Measurements from ENCODE around the gene NPPB.

Gene NPPB

GRCh38 chr1:11872545-11872944, 13.8 kb upstream of the NPPB start:
- no peaks in the 10 kb centered on the region for H3K79me2 ChIP-seq (ENCODE audit: insufficient read depth, low read depth)
- H3K4me2 ChIP-seq: no peak overlapping the region
- H2AFZ ChIP-seq (ENCODE audit: low read depth): no peak overlapping the region
- no peak for TF ChIP-seq CTCF (conservative IDR thresholded peaks at IDR 0.05; ENCODE audit: low read depth, low read length)
- no peaks in the 10 kb centered on the region for H3K4me1 ChIP-seq (ENCODE audit: low read depth, poor library complexity, severe bottlenecking)
- peaks cover 93% of the 10 kb centered on the region for H3K27me3 ChIP-seq (ENCODE audit: insufficient read depth, low read depth)
- H3K4me3 ChIP-seq (IDR thresholded peaks at IDR 0.05; ENCODE audit: insufficient read depth, low read depth, low read length): no peak overlapping the region
- no peaks in the 10 kb centered on the region for H4K20me1 ChIP-seq (ENCODE audit: insufficient read depth)
- H3K27ac ChIP-seq: no peak overlapping the region
- no peak overlapping the region for H3K9ac ChIP-seq
- no peaks in the 10 kb centered on the region for H3K36me3 ChIP-seq (ENCODE audit: insufficient read depth)

DNA sequence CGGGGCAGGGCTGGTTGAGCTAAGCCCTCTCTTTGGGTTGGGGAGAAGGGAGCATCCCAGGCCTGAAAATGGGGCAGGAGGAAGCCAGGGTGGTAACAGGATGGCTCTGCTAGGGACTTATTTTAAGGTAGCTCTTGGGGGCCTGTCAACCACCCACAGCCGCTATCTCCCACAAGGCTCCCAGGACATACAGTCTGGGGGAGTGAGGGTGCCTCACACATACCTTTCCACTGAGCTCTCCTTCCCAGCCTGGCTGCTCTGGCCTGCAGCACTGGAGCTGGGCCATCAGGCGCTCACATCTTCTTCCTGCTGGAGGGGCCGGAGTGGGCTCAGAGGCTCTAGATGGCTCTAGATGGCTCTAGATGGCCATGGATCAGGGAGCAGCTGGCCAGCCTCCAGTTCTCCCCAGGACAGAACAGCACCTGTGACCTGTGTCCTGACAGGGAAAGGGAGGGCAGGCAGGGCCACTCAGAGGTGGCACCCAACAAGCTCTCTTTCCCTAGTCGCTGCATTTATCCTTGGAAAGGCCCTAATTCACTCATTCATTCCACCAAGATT, 11.0 kb upstream of the NPPB start:
- Histone ChIP-seq H3K4me1 (ENCODE audit: low read depth, poor library complexity, severe bottlenecking) (no peaks in the 10 kb centered on the region), H3K27me3 (ENCODE audit: insufficient read depth, low read depth) (peaks cover 88% of the 10 kb centered on the region), H3K4me2 (no peak overlapping the region), H3K36me3 (ENCODE audit: insufficient read depth) (no peaks in the 10 kb centered on the region), H3K27ac (no peak overlapping the region), H3K79me2 (ENCODE audit: insufficient read depth, low read depth) (no peaks in the 10 kb centered on the region), H3K9ac (no peak overlapping the region), H4K20me1 (ENCODE audit: insufficient read depth) (no peaks in the 10 kb centered on the region), H2AFZ (ENCODE audit: low read depth) (no peak overlapping the region), H3K4me3 (IDR thresholded peaks at IDR 0.05; ENCODE audit: insufficient read depth, low read depth, low read length) (no peak overlapping the region)
- TF ChIP-seq CTCF (conservative IDR thresholded peaks at IDR 0.05; ENCODE audit: low read depth, low read length): no peak

- Histone ChIP-seq H3K9ac (no peak overlapping the region), H3K79me2 (ENCODE audit: insufficient read depth, low read depth) (no peaks in the 10 kb centered on the region), H3K36me3 (ENCODE audit: insufficient read depth) (no peaks in the 10 kb centered on the region), H2AFZ (ENCODE audit: low read depth) (no peak overlapping the region), H3K4me3 (IDR thresholded peaks at IDR 0.05; ENCODE audit: insufficient read depth, low read depth, low read length) (no peak overlapping the region), H3K27me3 (ENCODE audit: insufficient read depth, low read depth) (peaks cover 89% of the 10 kb centered on the region), H3K4me1 (ENCODE audit: low read depth, poor library complexity, severe bottlenecking) (no peaks in the 10 kb centered on the region), H4K20me1 (ENCODE audit: insufficient read depth) (no peaks in the 10 kb centered on the region), H3K4me2 (no peak overlapping the region), H3K27ac (no peak overlapping the region)
- TF ChIP-seq CTCF (conservative IDR thresholded peaks at IDR 0.05; ENCODE audit: low read depth, low read length): no peak
These were observed 10.4 kb upstream of the NPPB start for GRCh38 chr1:11869104-11869503.

DNA sequence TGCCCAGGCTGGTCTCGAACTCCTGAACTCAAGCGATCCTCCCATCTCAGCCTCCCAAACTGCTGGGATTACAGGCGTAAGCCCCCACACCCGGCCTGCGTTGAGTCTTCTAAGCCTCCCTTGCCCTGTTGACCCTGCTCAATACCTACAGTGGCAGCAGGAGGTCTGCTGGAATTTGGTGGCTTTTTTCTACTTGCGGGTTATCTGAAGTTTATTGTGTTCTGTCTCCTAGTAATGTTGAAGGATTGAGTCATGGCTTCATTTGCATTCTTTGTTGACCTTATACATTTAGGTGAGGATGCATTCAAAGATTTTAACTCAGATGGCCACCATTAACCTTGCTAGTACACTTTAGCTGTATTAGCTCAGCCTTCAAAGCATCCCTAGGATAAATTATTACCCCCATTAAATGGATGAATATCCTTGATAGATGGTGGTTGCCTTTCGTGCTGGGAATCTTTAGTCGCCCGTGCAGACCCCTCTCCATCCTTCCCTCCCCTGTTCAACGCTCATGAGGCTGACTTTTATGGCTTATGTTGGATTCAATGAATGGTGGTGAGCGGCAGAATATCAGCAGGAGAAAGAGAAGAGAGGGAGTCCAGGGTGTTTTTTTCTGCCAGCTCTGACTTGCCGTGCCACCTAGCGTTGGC, 9.7 kb upstream of the NPPB start:
- Histone ChIP-seq H3K9ac (no peak overlapping the region), H4K20me1 (ENCODE audit: insufficient read depth) (no peaks in the 10 kb centered on the region), H3K4me2 (no peak overlapping the region), H3K36me3 (ENCODE audit: insufficient read depth) (no peaks in the 10 kb centered on the region), H3K4me3 (IDR thresholded peaks at IDR 0.05; ENCODE audit: insufficient read depth, low read depth, low read length) (no peak overlapping the region), H3K79me2 (ENCODE audit: insufficient read depth, low read depth) (no peaks in the 10 kb centered on the region), H3K27ac (no peak overlapping the region), H2AFZ (ENCODE audit: low read depth) (no peak overlapping the region), H3K27me3 (ENCODE audit: insufficient read depth, low read depth) (peaks cover 89% of the 10 kb centered on the region), H3K4me1 (ENCODE audit: low read depth, poor library complexity, severe bottlenecking) (no peaks in the 10 kb centered on the region)
- TF ChIP-seq CTCF (conservative IDR thresholded peaks at IDR 0.05; ENCODE audit: low read depth, low read length): no peak

All from KMS-11 (cell line).